Erythroblast (primary cell): ENCODE data around the gene ANO9.
A peak's percentile ranks its signal among the peaks of the same experiment; 100 is the strongest.
"Not testable (repeated sequence)": the region's sequence is repeated elsewhere in the genome, so short reads cannot be mapped to it uniquely, and the experiment has no call there.

ENCODE experiments used
- DNase-seq, 2 experiments: peaks; one replicate each; lab custom pipeline; 2025; lab: John Stamatoyannopoulos, UW
- GATA1 ChIP-seq: IDR thresholded peaks from 2 replicates; pipeline ENCODE4 v1.6.1; 2011; ENCODE audit warnings: low read depth, mild to moderate bottlenecking, control low read depth, low read length, moderate library complexity
- POLR2A ChIP-seq: IDR thresholded peaks from 2 replicates; pipeline ENCODE4 v1.6.1; 2011; ENCODE audit warnings: mild to moderate bottlenecking, low read length

The ANO9 gene

GRCh38 chr11:416051-416756 is 25.6 kb downstream of the ANO9 start:
- TF ChIP-seq GATA1, result no peak
- TF ChIP-seq POLR2A, result no peak
- no peak for DNase-seq

GRCh38 chr11:415640-416041 is 26.2 kb downstream of the ANO9 start:
- TF ChIP-seq POLR2A, result no peak
- no peak for TF ChIP-seq GATA1
- no peak for DNase-seq

DNA sequence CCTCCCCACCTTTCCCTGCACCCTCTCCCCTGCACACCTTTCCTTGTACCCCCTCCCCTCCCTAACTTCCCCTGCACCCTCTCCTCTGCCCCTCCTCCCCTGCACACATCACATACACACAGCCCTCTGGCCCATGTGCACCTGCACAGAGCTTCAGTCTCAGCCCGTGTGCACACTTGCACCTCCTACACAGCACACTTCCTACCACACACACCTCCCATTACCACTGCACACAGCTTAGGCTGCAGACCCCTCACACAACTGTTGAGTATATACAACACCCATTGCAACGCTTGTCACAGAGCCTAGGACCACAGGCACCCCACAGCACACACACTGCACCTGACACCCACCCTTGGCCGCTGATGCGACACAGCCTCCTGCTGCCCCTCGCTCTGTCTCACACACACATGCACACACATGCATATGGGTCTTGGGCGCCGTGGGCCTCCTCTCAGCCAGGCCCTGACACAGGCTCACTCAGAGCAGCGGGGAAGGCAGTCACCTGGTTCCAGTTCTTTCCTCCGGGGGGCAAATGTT is 27.4 kb downstream of the ANO9 start:
- DNase-seq, result no peak
- TF ChIP-seq POLR2A (no peak), GATA1 (no peak)

DNA sequence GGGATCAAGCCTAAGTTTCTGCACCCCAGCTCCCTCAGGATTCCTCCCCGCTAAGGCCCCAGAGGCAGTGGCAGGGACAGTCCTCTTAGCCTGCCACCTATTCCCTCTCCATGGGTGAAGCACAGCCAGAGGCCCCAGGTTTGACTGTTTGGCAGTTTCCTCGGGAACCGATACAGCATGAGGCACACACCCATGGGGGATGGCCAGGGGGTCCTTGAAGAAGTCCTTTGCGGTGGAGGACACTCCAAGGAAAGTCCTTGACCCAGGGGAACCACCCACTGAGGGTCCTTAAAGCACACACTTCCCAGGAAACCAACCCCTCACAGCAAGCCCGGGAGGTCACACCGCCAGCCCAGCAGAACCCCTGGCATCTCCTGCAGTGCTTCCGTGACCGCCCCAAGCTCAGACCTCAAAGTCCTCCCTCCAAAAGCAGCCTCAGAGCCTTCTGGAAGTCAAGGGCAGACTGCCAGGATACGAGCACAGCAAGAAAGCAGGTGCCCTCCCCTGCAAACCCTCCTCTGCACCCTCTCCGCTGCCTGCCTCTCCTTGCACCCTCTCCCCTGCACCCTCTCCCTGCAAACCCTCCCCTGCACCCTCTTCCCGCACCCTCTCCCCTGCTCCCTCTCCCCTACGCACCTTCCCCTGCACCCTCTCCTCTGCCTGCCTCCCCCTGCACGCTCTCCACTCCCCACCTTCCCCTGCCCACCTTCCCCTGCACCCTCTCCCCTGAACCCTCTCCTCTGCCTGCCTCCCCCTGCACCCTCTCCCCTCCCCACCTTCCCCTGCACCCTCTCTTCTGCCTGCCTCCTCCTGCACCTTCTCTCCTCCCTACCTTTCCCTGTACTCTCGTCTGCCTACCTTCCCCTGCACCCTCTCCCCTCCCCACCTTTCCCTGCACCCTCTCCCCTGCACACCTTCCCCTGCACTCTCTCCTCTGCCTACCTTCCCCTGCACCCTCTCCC is 28.4 kb downstream of the ANO9 start:
- no peak for TF ChIP-seq GATA1
- no peak for TF ChIP-seq POLR2A
- DNase-seq, result no peak

DNA sequence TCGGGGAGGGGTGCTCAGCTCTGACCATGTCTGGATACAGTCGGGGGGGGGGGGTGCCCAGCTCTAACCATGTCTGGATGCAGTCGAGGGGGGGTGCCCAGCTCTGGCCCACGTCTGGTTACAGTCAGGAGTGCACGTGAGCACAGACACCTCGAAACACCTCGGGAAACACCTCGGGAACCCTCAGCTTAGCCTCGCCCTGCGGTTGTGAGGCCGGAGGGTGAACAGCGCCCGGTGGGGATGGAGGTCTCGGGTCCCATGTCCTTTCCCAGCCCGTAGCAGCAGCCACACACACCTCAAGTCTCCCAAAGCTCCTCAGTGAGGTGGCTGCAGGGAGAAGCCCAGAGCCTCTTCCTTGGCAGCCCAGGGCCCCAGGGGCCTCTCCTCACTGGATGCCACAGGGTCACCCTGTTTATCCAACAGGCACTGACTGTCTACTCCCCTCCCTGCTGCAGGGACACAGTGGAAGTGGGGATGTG is 29.1 kb downstream of the ANO9 start:
- DNase-seq, result no peak
- TF ChIP-seq GATA1 (no peak), POLR2A (no peak)

GRCh38 chr11:411520-411919 is 30.3 kb downstream of the ANO9 start:
- not testable (repeated sequence) for DNase-seq

DNA sequence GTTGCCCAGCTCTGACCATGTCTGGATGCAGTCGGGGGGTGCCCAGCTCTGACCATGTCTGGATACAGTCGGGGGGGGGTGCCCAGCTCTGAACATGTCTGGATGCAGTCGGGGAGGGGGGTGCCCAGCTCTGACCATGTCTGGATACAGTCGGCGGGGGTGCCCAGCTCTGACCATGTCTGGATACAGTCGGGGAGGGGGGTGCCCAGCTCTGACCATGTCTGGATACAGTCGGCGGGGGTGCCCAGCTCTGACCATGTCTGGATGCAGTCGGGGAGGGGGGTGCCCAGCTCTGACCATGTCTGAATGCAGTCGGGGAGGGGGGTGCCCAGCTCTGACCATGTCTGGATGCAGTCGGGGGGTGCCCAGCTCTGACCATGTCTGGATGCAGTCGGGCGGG is 31.1 kb downstream of the ANO9 start:
- DNase-seq, result not testable (repeated sequence)

GRCh38 chr11:409600-410483 is 32.0 kb downstream of the ANO9 start:
- no peak for TF ChIP-seq POLR2A
- no peak for TF ChIP-seq GATA1

DNA sequence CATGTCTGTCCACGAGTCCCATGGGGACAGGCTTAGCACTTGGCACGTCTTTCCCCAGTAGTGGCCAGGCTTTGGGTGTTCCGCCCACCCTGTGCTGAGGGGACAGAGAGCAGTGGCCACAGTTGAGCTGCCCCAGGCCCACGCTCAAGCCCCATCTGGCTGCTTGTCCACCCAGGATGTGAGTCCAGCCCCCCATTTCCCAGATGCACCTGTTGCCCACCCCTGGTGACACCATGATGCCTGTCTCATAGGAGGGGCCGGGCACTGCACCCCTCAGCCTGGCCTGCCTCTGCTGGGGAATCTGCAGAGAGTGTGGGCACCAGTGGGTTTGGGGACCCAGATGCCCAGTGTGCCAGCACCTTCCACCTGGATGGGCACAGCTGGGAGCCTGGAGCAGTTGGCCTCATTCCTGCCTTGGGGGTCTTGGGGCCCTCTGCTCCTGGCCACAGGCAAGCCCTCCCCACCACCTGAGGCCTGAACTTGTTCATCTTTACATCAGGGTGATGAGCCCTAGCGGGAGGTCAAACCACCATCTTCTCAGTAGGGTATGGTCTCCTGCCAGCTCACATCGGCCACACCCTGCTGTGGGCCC is 32.7 kb downstream of the ANO9 start:
- TF ChIP-seq GATA1 (no peak), POLR2A (no peak)
- DNase-seq, result no peak

More at GRCh38 chr11:409600-410483, 32.0 kb downstream of the ANO9 start:
- DNase-seq, result no peak

DNA sequence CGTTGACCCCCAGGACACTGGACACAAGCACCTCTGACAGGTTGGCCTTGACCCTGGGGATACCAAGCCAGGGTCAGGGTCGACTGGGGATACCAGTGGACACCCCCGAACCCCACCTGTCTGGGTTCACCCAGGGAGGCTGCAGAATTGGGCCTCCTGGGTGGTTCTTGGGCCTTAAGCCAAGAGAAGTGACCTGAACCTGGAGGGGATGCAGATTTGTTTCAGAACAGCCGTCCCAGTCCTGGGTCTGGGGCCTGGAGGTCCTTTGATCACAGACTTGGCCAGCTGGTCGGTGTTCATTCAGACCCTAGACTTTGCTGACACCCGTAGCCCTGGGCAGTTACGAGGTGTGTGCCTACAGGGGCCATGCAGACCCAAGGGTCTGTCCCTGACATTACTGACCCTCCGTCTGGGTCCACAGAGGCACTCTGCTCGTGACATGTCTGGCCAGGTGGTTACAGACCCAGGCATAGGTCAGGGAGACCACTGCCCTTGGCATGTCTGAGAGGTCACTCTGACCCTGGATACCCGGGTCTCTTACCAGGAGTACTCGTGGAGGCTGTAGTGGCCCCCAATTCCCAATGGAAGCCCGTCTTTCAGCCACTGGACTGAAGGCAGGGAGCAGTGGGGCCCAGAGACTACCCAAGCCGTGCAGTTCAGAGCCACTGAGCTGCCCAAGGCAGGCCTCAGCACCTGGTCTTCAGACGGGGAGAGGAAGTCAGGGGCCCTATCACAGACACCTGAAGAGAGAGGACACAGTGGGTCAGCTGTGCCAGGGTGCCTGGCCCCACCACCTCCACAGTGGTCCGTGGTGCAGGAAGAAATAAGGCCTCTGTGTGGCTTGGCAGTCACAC is 33.4 kb downstream of the ANO9 start:
- TF ChIP-seq POLR2A (no peak), GATA1 (no peak)
- DNase-seq, result no peak

- DNase-seq, result no peak
- TF ChIP-seq GATA1, result no peak
- no peak for TF ChIP-seq POLR2A
These were observed 34.1 kb downstream of the ANO9 start for GRCh38 chr11:407651-408123.

DNA sequence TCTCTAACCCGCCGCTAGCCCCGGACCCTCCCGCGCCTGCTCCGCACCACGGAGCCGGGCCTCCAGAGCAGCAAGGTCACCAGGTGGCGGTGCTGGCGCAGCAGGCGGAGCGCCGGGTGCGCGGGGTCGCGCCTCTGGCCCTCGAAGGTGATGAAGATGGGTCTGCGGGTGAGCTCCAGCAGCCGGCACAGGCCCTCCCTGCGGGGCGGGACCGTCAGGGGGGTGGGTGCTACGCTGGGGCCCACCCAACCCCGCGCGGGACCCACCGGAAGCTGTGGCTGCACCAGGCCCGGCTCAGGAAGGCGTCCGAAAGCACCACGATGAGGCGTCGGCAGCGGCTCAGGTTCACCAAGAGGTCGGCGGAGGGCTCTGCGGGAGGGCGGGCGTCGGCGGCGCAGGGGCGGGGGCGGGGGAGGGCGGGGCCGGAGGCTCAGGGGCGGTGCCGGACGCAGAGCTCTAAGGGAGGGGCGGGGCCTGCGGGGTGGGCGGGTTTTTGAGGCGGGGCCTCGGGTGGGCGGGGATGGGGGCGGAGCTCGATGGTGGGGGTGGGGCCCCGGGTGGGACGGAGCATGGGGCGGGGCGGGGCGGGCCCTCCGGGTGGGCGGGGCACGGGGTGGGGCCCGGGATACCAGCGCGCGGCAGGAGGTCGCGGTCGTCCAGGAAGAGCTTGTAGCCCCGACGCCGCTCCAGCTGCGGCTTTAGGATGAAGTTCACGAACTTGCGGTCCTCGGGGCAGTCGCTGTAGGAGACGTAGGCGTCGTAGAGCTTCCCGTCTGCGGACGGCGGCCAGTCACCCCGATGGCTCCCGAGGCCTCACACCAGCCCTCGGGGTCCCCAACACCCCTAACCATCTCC is 34.8 kb downstream of the ANO9 start:
- DNase-seq, result peak; percentile 83 to 88

More for the DNA sequence above, 34.8 kb downstream of the ANO9 start:
- TF ChIP-seq GATA1, result no peak
- no peak for TF ChIP-seq POLR2A
